Anterior cingulate cortex (tissue), 58 donors: ENCODE measurements around the gene DDOST.
A peak's percentile ranks its signal among the peaks of the same experiment; 100 is the strongest.

Source experiments
- DNase-seq, 58 donors: peaks; one replicate each; lab custom pipeline; 2025; lab: John Stamatoyannopoulos, UW

The DDOST gene

GRCh38 chr1:20663365-20663764 lies 2.2 kb upstream of the DDOST start:
- DNase-seq = no peak

GRCh38 chr1:20662110-20662475 lies 924 bp upstream of the DDOST start:
- DNase-seq = no peak

- DNase-seq = no peak
Observed at GRCh38 chr1:20660847-20661206, 342 bp downstream of the DDOST start.

GRCh38 chr1:20660363-20660762 lies 806 bp downstream of the DDOST start:
- no peak for DNase-seq

GRCh38 chr1:20658166-20658915 lies 2.8 kb downstream of the DDOST start:
- no peak for DNase-seq

- DNase-seq = no peak
Observed at GRCh38 chr1:20657024-20657423, 4.1 kb downstream of the DDOST start.

GRCh38 chr1:20654104-20654690 lies 7.0 kb downstream of the DDOST start:
- peak in 44 of 58 donors; percentile 6 to 80 (median 43) for DNase-seq

- no peak for DNase-seq
Observed at GRCh38 chr1:20652300-20652699, 8.9 kb downstream of the DDOST start.

GRCh38 chr1:20648946-20649345 lies 12.2 kb downstream of the DDOST start:
- DNase-seq = no peak

GRCh38 chr1:20648438-20648837 lies 12.7 kb downstream of the DDOST start:
- no peak for DNase-seq

- DNase-seq = no peak
Observed at GRCh38 chr1:20645414-20645813, 15.8 kb downstream of the DDOST start.

GRCh38 chr1:20644416-20644815 lies 16.8 kb downstream of the DDOST start:
- DNase-seq = no peak

- no peak for DNase-seq
Observed at GRCh38 chr1:20643080-20643479, 18.1 kb downstream of the DDOST start.

- DNase-seq = no peak
Observed at GRCh38 chr1:20641975-20642374, 19.2 kb downstream of the DDOST start.

GRCh38 chr1:20640183-20640597 lies 21.0 kb downstream of the DDOST start:
- DNase-seq = peak in 19 of 58 donors; percentile 3 to 50 (median 17)

GRCh38 chr1:20636785-20637347 lies 24.3 kb downstream of the DDOST start:
- DNase-seq = no peak

GRCh38 chr1:20634594-20635084 lies 26.5 kb downstream of the DDOST start:
- peak in 11 of 58 donors; percentile 5 to 28 (median 17) for DNase-seq

GRCh38 chr1:20634065-20634593 lies 27.0 kb downstream of the DDOST start:
- peak in 1 of 58 donors; percentile 17 for DNase-seq

- DNase-seq = peak in 55 of 58 donors; percentile 21 to 81 (median 65)
Observed at GRCh38 chr1:20633190-20634064, 27.7 kb downstream of the DDOST start, which contains the start of gene PINK1. TSS of gene PINK1 (plus strand) at chr1:20633458. CDS start at chr1:20633549, 91 bp downstream.

GRCh38 chr1:20632386-20632785 lies 28.8 kb downstream of the DDOST start:
- no peak for DNase-seq
